ENCODE measurements around the gene SCFD2.

DNA sequence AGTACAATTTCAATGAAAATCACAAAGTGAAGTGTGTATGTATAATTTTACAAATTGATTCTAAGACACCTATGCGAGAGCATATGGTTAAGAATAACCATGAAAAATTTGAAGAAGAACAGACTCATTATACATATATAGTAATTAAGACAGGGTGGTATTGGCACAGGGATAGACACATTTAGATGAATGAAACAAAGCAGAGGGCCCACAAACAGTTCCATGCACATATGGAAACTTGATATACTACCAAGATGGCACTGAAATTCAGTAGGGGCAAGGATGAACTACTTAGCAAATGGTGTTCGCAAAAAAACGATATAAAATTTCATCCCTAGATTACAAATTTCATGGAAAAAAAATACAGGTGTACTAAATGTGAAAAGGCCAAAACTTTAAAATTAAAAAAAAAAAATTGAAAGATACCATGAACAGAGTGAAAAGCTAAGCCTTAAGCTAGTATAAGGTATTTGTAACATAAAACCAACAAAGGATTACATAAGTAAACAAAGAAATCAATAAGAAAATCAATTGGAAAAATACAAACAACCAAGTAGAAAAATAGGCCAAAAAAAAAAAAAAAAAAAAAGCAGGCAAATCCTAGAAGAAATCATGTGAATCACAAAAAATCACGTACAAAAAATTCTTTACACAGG lies 418.3 kb downstream of the SCFD2 start:
- TF ChIP-seq, protein P1, sequence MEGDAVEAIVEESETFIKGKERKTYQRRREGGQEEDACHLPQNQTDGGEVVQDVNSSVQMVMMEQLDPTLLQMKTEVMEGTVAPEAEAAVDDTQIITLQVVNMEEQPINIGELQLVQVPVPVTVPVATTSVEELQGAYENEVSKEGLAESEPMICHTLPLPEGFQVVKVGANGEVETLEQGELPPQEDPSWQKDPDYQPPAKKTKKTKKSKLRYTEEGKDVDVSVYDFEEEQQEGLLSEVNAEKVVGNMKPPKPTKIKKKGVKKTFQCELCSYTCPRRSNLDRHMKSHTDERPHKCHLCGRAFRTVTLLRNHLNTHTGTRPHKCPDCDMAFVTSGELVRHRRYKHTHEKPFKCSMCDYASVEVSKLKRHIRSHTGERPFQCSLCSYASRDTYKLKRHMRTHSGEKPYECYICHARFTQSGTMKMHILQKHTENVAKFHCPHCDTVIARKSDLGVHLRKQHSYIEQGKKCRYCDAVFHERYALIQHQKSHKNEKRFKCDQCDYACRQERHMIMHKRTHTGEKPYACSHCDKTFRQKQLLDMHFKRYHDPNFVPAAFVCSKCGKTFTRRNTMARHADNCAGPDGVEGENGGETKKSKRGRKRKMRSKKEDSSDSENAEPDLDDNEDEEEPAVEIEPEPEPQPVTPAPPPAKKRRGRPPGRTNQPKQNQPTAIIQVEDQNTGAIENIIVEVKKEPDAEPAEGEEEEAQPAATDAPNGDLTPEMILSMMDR (IDR thresholded peaks at IDR 0.05): no peak
- TF ChIP-seq POLR2A (IDR thresholded peaks at IDR 0.05): no peak
